ENCODE results near the gene GOLGA3. TPM values are rescaled to one million over a fixed set of nuclear protein-coding genes. Genes with fewer than 3 reads are reported as not detected.
"Not testable (repeated sequence)": the region's sequence is repeated elsewhere in the genome, so short reads cannot be mapped to it uniquely, and the experiment has no call there.

The GOLGA3 gene
- total RNA-seq, 1 donor = 127 TPM

DNA sequence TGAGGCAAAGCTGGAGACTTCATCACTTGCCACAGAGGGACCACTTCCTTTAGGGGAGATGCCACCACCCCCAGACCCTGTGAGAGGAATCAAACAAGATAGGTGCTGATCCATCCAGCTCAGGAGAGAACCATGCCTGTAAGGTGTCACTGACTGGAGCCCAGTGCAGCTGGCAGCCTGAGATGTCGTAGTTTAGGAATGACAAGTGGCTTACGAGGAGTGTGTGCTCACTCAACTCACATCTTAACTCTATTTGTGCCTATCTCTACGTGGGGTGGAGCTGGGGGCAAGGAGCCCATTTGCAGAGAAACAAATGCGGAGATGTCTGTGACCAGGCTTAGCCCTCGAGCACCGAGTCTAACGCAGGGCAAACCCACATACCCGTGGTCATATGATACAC, 32.9 kb upstream of the GOLGA3 start:
- Histone ChIP-seq H2AFZ (ENCODE audit: low read length) (no peak overlapping the region), H3K36me3 (ENCODE audit: insufficient read depth, low read length) (peaks cover 57% of the 10 kb centered on the region), H3K4me1 (ENCODE audit: insufficient read depth, low read length) (no peaks in the 10 kb centered on the region), H4K20me1 (ENCODE audit: insufficient read depth, low read length) (peaks cover 5% of the 10 kb centered on the region), H3K9me3 (ENCODE audit: low read depth, low read length) (peaks cover 1% of the 10 kb centered on the region), H3K27me3 (ENCODE audit: insufficient read depth, low read length) (no peaks in the 10 kb centered on the region), H3K27ac (ENCODE audit: low read depth, low read length) (no peak overlapping the region), H3K4me3 (ENCODE audit: insufficient read depth, low read length) (no peak overlapping the region), H3K4me2 (ENCODE audit: insufficient read depth, low read length) (no peak overlapping the region), H3K79me2 (ENCODE audit: insufficient read depth, low read length) (peaks cover 28% of the 10 kb centered on the region)
- peak; percentile 79 for DNase-seq (ENCODE audit: insufficient read length, low spot score, missing footprints)
- TF ChIP-seq, protein P1, sequence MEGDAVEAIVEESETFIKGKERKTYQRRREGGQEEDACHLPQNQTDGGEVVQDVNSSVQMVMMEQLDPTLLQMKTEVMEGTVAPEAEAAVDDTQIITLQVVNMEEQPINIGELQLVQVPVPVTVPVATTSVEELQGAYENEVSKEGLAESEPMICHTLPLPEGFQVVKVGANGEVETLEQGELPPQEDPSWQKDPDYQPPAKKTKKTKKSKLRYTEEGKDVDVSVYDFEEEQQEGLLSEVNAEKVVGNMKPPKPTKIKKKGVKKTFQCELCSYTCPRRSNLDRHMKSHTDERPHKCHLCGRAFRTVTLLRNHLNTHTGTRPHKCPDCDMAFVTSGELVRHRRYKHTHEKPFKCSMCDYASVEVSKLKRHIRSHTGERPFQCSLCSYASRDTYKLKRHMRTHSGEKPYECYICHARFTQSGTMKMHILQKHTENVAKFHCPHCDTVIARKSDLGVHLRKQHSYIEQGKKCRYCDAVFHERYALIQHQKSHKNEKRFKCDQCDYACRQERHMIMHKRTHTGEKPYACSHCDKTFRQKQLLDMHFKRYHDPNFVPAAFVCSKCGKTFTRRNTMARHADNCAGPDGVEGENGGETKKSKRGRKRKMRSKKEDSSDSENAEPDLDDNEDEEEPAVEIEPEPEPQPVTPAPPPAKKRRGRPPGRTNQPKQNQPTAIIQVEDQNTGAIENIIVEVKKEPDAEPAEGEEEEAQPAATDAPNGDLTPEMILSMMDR (IDR thresholded peaks at IDR 0.05; ENCODE audit: extremely low read depth, low read depth, low read length) = no peak

DNA sequence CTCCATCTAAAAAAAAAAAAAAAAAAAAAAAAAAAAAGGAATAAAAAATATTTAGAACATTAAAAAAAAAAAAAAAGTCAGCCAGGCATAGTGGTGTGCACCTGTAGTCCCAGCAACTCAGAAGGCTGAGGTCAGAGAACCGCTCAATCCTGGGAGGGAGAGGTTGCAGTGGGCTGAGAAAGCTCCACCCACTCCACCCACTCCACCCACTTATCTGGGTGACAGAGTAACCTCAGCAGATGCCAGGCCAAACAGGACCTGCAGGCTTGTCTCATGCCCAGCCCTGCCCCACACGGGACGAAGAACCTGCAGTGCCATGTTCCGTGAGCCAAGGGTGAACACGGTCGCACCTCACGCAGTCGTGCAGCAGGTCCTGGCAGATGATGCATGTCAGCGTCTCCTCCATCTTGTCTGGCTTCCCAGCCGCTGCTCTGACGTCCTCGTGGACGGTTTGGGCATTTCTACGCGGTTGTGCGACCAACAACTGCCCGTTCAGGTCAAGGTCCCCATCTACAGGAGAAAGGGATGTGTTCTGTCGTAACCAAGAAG, 30.1 kb upstream of the GOLGA3 start:
- peaks cover 60% of the 10 kb centered on the region for H3K36me3 ChIP-seq (ENCODE audit: insufficient read depth, low read length)
- TF ChIP-seq, protein P1 (IDR thresholded peaks at IDR 0.05; ENCODE audit: extremely low read depth, low read depth, low read length) = no peak
- DNase-seq (ENCODE audit: insufficient read length, low spot score, missing footprints) = peak; percentile 29
- no peak overlapping the region for H2AFZ ChIP-seq (ENCODE audit: low read length)
- H3K27ac ChIP-seq (ENCODE audit: low read depth, low read length) = no peak overlapping the region
- no peak overlapping the region for H3K4me2 ChIP-seq (ENCODE audit: insufficient read depth, low read length)
- H3K27me3 ChIP-seq (ENCODE audit: insufficient read depth, low read length) = no peaks in the 10 kb centered on the region
- no peak overlapping the region for H3K4me3 ChIP-seq (ENCODE audit: insufficient read depth, low read length)
- no peaks in the 10 kb centered on the region for H3K4me1 ChIP-seq (ENCODE audit: insufficient read depth, low read length)
- H3K9me3 ChIP-seq (ENCODE audit: low read depth, low read length) = no peaks in the 10 kb centered on the region
- H4K20me1 ChIP-seq (ENCODE audit: insufficient read depth, low read length) = no peaks in the 10 kb centered on the region
- H3K79me2 ChIP-seq (ENCODE audit: insufficient read depth, low read length) = peaks cover 13% of the 10 kb centered on the region

DNA sequence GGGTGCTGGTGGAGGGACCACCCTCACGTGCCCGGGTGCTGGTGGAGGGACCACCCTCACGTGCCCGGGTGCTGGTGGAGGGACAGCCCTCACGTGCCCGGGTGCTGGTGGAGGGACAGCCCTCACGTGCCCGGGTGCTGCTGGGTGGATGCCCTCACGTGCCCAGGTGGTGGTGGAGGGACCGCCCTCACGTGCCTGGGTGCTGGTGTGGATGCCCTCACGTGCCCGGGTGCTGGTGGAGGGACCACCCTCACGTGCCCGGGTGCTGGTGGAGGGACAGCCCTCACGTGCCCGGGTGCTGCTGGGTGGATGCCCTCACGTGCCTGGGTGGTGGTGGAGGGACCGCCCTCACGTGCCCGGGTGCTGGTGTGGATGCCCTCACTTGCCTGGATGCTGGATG, 28.4 kb upstream of the GOLGA3 start:
- DNase-seq (ENCODE audit: insufficient read length, low spot score, missing footprints); H4K20me1 ChIP-seq (ENCODE audit: insufficient read depth, low read length); H3K4me1 ChIP-seq (ENCODE audit: insufficient read depth, low read length); H3K9me3 ChIP-seq (ENCODE audit: low read depth, low read length); H3K4me2 ChIP-seq (ENCODE audit: insufficient read depth, low read length); H3K27me3 ChIP-seq (ENCODE audit: insufficient read depth, low read length); H2AFZ ChIP-seq (ENCODE audit: low read length); H3K79me2 ChIP-seq (ENCODE audit: insufficient read depth, low read length); H3K4me3 ChIP-seq (ENCODE audit: insufficient read depth, low read length); H3K27ac ChIP-seq (ENCODE audit: low read depth, low read length): not testable (repeated sequence)
- peaks cover 69% of the 10 kb centered on the region for H3K36me3 ChIP-seq (ENCODE audit: insufficient read depth, low read length)

DNA sequence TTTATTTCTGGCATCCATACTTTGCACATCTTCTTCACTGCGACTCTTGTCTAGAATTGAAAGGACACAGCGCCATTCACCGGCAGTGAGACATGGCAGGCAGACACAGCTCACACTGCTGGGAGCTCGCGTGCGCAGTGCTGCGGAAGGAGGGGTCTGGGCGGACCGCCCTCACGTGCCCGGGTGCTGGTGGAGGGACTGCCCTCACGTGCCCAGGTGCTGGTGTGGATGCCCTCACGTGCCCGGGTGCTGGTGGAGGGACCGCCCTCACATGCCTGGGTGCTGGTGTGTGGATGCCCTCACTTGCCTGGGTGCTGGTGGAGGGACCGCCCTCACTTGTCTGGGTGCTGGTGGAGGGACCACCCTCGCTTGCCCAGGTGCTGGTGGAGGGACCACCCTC, 27.9 kb upstream of the GOLGA3 start:
- Histone ChIP-seq H4K20me1 (ENCODE audit: insufficient read depth, low read length) (no peaks in the 10 kb centered on the region), H3K4me2 (ENCODE audit: insufficient read depth, low read length) (no peak overlapping the region), H2AFZ (ENCODE audit: low read length) (no peak overlapping the region), H3K27ac (ENCODE audit: low read depth, low read length) (no peak overlapping the region), H3K9me3 (ENCODE audit: low read depth, low read length) (no peaks in the 10 kb centered on the region), H3K4me3 (ENCODE audit: insufficient read depth, low read length) (no peak overlapping the region), H3K27me3 (ENCODE audit: insufficient read depth, low read length) (no peaks in the 10 kb centered on the region), H3K4me1 (ENCODE audit: insufficient read depth, low read length) (no peaks in the 10 kb centered on the region), H3K36me3 (ENCODE audit: insufficient read depth, low read length) (peaks cover 71% of the 10 kb centered on the region), H3K79me2 (ENCODE audit: insufficient read depth, low read length) (peaks cover 7% of the 10 kb centered on the region)
- DNase-seq (ENCODE audit: insufficient read length, low spot score, missing footprints) = peak; percentile 13
- TF ChIP-seq, protein P1 (IDR thresholded peaks at IDR 0.05; ENCODE audit: extremely low read depth, low read depth, low read length) = no peak

DNA sequence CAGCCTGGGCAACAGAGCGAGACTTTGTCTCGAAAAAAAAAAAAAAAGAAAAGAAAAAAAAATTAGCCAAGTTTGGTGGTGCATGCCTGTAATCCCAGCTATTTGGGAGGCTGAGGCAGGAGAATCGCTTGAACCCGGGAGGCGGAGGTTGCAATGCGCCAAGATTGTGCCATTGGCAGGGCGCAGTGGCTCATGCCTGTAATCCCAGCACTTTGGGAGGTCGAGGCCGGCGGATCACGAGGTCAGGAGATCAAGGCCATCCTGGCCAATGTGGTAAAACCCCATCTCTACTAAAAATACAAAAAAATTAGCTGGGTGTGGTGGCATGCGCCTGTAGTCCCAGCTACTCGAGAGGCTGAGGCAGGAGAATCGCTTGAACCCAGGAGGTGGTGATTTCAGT, 26.5 kb upstream of the GOLGA3 start:
- not testable (repeated sequence) for H2AFZ ChIP-seq (ENCODE audit: low read length); H3K27ac ChIP-seq (ENCODE audit: low read depth, low read length); H3K4me2 ChIP-seq (ENCODE audit: insufficient read depth, low read length); DNase-seq (ENCODE audit: insufficient read length, low spot score, missing footprints); H3K9me3 ChIP-seq (ENCODE audit: low read depth, low read length); H4K20me1 ChIP-seq (ENCODE audit: insufficient read depth, low read length); H3K27me3 ChIP-seq (ENCODE audit: insufficient read depth, low read length); H3K4me3 ChIP-seq (ENCODE audit: insufficient read depth, low read length); H3K79me2 ChIP-seq (ENCODE audit: insufficient read depth, low read length); H3K4me1 ChIP-seq (ENCODE audit: insufficient read depth, low read length)
- peaks cover 73% of the 10 kb centered on the region for H3K36me3 ChIP-seq (ENCODE audit: insufficient read depth, low read length)
